NCI-H510A (cell line): ENCODE measurements around the gene PHETA1.

Experiments
- DNase-seq: peaks from one replicate; lab custom pipeline; 2025; lab: John Stamatoyannopoulos, UW

The PHETA1 gene, protein sequence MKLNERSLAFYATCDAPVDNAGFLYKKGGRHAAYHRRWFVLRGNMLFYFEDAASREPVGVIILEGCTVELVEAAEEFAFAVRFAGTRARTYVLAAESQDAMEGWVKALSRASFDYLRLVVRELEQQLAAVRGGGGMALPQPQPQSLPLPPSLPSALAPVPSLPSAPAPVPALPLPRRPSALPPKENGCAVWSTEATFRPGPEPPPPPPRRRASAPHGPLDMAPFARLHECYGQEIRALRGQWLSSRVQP

DNA sequence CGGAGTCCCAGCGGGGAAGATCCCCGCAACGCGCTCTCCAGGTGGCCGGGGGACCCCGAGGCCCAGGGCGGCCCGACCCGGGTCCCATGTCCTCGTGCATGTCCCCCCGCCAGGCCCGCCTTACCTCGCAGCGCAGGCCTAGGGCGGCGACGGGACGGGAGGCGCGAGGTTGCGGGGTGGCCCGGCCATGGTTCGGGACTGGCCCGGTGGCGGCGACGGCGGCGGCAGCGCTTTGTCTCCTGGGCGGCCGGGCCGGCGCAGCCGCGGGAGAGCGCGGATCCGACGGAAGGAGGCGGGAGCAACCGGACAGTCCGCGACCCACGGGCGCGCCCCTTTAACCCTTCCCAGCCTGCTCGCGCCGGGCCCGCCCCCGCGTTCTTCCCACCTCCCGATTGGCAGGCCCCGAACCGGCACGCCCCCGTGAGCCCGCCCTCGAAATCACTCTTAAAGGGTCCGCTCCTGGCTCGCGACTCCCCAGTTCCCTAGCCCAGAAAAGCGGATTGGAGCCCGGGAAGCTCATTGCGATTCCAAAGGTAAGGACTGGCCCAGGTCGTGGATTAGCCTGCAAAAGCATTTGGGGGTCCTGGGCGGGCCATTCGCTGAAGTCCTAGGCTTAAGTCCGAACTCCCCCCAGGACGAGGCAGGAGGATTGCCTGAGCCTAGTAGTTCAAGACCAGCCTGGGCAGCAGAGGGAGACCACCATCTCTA lies at the start of gene PHETA1:
Gene PHETA1, minus strand, starts transcription at position 308 of the 708 bp plus-strand sequence. CDS start 5,668 bp downstream, outside the sequence.
- peak; percentile 84 for DNase-seq

DNA sequence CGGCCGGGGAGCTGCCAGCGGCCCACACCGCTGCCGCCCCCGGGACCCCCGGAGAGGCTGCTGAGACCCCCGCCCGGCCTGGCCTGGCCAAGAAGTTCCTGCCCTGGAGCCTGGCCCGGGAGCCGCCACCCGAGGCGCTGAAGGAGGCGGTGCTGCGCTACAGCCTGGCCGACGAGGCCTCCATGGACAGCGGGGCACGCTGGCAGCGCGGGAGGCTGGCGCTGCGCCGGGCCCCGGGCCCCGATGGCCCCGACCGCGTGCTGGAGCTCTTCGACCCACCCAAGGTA lies 49.6 kb upstream of the PHETA1 start:
- DNase-seq, result no peak

DNA sequence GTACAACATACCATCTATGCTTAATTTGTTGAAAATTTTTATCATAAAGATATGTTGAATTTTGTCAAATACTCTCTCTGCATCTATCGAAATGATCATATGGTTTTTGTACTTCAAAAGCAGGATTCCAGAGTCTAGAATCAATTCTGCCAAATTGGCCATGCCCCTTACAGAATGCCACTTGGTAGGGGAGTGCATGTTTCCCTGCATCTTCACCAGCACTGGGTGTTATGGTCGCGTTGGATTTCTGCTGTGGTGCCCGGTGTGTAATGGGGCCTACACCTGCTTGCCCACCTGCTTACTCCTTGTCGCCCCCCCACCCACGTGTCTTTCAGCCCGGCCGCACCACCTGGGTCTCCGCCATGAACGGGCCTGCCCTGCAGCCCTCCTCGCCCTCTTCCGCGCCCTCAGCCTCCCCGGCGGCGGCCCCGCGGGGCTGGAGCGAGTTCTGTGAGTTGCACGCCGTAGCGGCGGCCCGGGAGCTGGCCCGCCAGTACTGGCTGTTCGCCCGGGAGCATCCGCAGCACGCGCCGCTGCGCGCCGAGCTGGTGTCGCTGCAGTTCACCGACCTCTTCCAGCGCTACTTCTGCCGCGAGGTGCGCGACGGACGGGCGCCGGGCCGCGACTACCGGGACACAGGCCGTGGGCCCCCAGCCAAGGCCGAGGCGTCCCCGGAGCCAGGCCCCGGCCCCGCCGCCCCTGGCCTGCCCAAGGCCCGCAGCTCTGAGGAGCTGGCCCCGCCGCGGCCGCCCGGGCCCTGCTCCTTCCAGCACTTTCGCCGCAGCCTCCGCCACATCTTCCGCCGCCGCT lies 49.1 kb upstream of the PHETA1 start:
- no peak for DNase-seq

DNA sequence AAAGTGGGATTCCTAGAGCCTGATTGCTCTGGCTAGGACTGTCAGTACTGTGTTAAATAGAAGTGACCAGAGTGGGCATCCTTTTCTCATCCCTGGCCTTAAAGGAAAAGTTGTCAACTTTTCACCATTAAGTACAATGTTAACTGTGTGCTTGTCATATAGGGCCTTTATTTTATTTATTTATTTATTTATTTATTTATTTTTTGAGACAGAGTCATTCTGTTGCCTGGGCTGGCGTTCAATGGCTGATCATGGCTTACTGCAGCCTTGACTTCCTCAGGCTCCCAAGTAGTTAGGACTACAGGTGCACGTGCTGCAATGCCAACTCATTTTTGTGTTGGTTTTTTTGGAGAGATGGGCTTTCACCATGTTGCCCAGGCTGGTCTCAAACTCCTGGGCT lies 48.4 kb upstream of the PHETA1 start:
- no peak for DNase-seq

DNA sequence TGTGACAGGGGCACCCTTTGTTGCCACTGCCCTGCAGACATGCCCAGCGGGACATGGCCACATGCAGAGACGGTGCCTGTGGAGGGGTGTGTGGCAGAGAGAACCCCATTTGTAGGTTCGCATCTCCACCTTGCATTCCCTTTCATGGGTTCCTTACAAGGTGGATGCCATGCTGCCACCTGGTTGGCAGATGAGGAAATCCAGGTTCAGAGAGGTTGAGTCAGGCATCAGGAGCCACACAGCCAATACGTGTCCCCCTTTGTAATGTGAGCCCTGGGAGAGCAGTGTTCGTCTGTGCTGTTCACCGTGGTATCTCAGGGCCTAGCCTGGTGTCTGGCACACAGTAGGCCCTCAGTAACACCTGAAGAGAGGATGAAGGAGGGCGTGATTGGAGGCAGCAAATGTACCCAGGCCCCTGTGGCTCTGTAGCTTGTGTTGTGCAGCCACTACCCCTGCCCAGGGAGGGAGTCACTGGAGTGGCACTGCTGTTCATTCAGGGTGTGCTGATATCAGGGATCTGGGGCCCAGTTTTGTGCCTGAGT lies 45.9 kb upstream of the PHETA1 start:
- no peak for DNase-seq

DNA sequence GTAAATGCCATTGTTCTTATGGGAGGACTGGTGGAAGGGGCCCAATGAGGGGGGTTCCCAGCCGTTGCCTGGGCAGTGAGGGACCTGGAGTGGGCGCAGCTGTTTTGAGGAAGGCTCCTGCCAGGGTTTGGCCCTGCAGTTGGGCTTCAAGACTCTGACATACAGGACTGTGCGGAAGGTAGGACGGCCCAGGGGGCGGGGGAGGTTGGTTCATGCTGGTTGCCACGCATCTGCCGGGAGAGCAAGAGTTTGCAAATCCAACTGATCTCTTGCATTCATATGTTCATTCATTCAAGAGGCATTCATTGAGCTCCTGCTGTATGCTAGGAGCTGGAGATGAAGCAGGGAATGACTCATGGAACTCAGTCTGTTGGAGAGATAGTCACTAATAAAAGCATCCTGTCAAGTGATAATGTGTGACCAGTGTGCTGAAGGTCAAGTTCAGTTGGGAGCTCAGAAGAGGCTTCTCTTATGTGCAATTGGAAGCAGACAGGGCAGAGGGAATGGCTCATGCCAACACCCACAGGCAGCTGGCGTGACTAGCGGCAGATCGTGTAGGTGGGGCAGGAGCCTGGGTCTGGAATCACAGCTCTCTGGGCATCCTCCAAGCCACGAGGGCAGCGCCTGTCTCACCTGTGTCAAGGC lies 44.7 kb upstream of the PHETA1 start:
- no peak for DNase-seq

DNA sequence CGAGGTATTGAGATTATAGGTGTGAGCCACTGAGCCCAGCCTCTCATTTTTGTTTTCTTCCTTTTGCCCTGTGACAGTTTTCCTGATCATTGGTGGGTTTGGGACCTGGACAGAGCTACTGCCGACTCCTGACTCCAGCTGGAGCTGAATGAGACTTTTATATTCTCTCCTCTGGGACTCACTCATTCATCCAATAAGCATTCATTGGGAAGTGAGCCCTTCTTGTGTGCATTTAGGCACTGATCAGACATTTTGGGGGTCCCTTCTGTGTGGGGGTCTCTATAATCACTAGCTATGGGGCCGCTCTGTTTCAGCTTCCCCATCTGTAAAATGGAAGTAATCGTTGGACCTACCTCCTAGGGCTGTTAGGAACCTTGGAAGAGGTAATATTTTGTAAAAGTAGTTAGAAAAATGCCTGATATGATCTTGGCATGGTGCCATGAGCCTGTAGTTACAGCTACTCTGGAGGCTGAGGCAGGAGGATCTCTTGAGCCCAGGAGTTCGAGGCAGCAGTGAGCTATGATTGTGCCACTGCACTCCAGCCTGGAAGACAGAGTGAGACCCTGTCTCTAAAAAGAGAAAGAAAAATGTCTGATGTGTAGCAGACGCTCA lies 44.0 kb upstream of the PHETA1 start:
- no peak for DNase-seq

DNA sequence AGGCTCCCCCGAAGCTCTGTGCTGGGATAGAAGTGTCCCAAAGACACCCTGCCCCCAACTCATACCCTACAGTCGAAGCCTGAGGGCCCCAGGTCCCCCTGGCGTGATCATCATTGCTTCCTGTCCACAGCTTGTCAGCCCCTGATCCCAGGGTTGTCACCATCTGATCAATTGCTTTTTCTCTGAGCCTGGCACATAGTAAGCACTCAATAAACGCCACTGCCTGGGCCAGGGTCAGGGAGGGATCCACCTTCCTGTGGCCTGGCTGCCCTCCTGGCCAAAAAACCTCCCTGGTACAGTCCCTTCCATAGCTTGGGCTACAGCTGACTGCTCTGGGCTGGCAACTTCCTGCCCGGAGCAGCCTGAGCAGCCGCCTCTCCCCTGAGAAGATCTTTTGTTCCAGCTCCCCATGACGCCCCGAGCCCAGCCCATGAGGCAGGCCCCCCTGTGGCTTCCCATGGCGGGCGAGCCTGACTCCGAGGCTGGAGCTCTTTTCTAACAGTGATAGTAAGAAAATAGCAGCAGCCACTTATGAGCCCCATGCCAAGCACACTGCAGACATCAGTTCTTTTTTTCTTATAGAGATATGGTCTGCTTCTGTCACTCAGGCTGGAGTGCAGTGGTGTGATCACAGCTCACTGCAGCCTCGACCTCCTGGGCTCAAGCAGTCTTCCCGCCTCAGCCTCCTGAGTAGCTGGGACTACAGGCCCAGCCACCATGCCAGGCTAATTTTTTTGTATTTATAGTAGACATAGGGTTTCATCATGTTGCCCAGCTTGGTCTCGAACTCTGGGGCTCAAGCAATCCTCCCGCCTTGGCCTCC lies 43.3 kb upstream of the PHETA1 start:
- DNase-seq, result no peak

DNA sequence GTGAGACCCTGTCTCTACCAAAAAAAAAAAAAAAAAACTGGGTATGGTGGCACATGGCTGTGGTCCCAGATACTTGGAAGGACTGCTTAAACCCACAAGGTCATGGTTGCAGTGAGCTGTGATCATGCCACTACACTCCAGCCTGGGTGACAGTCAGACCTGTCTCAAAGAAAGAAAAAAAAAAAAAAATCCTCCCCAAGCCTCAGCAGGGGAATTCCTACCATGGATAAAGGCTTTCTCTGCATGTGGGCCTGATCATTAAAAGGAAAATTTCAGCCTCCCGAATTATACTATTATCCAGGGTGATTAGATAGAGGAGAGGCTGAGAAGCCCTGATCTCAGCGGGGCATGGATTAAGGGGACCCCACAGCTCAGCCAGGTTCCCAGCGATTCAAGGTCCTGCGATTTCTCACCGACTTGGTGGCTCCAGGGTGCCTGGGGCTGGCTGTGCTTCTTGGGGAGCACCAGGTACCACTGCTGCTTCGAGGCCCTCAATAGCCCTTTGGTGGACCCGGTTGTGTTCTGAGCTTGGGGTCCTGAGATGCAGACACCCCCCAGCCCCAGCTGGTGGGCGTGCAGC lies 42.4 kb upstream of the PHETA1 start:
- DNase-seq, result no peak

DNA sequence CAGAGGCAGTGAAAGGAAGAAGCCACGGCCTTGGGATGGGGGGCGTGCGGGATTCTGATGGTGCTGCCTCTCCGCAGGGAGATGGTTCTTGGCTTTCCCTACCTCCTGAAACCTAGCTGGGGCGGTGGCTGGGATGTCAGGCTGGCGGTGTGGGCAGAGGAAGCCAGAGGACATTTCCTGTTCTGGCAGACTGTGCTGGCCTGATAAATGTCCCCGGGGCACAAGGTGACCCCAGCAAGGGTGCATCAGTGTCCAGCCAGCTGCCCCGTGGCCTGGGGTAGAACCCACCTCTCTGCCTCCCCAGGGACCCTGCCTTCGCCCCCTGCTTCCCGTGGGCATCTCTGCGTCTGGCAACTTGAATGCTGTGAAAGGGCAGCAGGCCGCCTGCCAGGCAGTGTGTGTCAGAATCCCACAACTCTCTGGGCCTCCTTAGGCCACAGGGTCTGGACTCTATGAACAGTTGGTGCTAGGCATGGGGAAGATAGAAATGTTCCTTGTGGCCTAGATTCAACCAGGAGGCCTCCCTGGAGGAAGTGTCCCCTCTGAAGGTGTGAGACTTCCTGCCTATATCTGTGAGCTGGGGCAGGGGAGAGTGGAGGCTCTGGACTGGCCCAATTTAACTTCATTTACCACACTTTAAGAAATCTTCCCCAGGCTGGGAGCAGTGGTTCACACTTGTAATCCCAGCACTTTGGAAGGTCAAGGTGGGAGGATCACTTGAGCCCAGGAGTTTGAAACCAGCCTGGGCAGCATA lies 41.7 kb upstream of the PHETA1 start:
- no peak for DNase-seq

DNA sequence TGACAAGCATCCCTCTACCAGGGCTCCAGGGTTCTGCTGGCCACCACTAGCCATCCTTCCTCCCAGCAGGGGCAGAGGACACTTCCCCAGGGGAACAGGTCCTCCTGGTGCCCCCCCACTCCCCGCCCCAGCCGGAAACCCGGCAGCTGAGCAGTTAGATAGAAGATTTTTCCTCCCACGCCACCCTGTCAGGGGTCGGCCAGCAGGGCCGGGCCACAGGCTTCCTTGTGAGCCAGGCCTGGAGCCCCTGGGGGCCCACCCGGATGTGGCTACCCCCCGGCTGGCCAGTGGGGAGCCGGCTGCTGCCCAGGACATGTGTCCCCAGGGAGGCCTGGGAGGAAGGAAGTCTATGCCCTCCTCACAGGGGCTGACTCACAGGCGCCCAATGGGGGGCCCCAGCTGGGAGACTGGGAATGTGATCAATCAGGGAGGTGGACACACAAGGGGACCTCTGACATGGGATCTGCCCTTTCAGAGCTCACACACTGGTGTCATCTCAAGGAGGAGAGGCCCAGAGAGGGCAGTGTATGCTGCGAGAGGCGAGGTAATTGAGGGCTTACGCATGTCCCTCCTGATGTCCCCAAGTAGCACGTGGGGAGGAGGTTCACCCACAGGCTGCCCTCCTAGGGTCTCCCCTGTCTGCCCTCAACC lies 41.0 kb upstream of the PHETA1 start:
- no peak for DNase-seq

DNA sequence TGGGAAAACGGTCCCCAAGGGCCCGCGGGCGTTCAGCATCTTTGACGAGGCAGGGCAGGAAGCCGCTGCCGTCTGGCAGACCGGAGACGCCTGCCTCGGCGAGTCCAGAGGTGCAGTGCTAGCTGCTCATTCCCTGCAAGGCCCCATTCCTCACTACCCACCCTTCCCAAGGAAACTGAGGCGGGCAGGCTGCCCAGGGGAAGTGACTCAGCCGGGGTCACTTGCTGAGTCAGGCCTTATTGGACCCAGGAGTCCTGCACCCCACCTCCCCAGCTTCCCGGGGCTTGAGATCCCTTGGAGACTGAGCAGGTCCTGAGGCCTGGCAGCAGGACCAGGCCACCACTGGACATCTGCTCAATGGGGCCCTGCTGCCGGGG lies 40.5 kb upstream of the PHETA1 start:
- no peak for DNase-seq

DNA sequence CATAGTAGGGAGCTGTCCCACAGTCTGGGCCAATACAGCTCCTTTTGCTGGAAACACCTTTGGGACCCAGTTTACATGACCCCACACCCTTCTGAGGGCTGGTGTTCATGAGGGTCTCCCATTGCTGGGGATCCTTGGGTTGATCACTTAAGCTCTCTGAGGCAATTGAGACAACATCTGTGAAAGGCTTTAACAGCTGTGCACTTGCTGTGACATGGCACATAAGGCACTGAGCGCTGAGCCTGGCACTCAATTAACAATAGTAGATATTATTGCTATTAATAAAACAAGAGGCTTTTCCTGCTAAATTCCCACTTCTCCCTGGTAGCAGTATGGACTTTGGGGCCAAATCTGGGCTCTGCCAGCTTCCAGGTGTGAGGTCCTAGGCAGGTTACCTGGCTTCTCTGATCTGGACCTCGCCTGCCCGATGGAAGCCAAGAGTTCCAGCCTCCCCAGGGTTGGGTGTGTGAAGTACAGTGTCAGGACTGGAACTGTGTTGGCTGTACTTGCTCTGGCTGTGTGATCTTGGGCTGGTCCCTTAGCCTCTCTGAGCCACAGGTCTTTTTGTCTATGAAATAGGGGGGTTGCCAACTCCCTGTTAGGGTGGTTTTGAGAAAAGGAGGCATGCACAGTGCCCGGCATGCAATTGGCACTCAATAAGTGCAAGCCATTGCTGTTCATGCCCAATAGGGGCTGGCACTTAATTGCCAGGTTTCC lies 39.9 kb upstream of the PHETA1 start:
- DNase-seq, result no peak

DNA sequence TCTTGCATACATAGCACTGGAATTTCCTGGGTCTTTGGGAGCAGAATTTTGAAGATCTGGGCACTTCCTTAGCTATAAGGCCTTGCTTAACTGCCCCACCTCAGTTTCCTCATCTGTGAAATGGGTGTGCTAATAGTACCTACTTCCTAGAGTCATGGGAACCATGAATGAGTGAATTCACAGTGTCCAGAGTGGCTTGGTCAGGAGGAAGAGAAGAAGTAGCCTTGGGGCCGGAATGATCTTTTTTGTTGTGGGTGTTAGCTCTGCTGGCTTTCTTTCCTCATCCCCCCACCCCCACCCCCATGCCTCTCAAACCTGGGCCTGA lies 39.2 kb upstream of the PHETA1 start:
- DNase-seq, result no peak

DNA sequence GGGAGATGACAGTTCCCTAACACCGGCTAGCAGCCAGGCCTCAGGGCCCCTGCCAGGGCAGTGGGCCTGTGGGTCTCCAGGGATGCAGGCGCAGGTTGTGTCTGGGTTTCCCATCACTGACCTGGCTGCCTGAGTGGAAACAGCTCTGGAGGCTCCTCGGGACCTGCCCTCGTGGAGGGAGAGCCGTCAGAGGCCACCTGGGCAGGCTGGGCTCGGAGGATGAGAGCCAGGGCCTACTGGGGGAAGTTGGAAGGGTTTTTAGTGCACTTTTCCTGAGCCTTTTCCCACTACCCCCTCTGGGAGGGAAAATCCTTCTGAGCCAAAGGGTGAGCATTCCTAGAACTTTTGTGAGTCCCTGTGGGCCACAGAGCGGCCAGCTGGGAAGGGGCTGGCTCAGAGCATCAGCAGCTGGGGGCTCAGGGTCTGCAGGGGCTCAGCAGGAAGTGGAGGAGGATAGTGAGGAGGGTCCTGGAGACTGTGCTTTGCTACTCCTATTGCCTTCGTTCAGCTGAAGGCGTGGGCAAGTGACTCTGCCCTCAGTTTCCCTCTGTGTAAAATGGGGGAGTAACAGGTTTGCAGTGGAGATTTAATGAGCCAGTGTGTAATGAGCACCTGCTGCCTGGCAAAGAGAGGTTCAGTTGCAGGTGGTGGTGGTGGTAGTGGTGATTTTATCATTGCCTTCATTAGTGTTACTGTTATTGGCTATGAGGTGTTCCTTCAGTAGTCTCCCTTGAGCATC lies 38.7 kb upstream of the PHETA1 start:
- DNase-seq, result no peak

DNA sequence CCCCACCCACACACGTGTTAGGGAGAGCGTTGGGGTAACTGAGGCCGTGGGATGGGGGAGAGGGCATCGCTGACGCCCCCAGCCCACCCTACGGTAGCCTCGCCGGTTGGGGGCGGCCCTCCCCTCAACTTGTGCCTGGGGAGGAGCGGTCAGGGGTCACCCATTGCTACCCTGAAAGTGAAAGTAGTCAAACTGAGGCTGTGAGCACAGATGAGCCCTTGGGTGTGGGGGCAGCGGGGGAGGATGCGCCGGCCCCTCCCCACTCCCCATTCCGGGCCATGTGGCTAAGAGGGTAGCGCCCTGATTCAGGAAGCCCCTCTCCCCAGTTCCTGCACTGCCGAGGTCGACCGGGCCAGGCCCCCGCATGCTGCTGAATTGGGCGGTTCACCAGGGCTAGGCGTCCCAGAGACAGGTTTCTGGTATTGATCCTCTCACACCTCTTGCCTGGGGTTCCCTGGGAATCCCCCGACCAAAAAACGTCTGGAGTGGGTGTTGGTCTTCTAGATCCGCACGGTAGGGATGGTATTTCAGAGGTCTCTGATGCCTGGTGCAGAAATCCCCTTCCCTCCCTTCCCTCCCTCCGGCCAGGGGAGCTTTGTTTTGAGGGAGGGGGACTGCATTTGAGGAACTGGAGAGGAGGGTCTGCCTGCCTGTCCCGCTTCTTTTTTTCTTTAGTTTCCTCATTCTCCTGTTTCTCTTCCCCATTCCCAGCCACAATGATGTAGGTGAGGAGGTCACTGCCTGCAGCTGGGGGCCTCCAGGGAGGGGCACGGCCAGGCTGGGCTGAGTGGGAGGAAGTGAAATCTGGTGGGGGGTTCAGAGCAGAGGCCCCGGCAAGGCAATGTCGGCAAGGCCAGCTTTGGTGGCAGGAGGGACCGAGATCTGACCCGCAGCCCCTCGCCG lies 37.8 kb upstream of the PHETA1 start:
- no peak for DNase-seq

DNA sequence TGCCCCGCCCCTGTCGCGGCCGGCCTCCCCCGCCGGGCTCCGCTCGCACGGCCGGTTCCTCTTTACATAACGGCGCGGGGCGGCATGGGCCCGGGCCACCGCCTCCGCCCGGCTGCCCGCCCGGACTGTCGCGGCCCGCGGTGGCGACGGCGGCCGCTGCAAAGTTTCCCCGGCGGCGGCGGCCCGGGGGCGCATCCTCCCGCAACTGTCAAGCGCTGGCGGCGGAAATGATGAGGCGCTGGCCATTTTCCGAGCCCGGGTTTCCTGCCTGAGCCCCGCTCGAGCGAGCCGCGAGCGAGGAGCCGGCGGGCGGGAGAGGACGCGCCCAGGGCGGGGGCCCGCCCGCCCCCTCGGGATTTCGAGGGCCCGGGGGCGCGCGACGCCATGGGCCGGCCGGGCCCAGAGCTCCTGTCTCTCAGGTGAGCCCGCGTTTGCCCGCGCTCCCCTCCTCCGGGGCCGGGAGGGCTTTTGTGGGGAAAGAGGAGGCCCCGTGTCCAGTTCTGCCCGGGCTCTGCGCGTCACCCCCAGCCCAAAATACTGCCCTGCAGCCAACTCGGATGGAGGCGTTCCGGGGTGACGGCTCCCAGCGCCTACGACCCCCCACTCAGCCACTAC lies 37.1 kb upstream of the PHETA1 start, which contains the start of gene SH2B3:
Gene SH2B3, plus strand, starts transcription at position 65 of the 615 bp plus-strand sequence. CDS start 12,223 bp downstream, outside the sequence.
- DNase-seq, result no peak
